HG03103 (cell line): Measurements from ENCODE around the gene CNTNAP4.

Source experiments
- ATAC-seq: cut with Tn5 transposase; IDR thresholded peaks from one replicate; pipeline ENCODE4 v1.9.1; 2021; ENCODE audit warnings: low read depth; ENCODE audit not compliant: unreplicated experiment

Gene CNTNAP4

GRCh38 chr16:76303637-76304314, 26.6 kb downstream of the CNTNAP4 start:
- ATAC-seq, result no peak

- no peak for ATAC-seq
These were observed 32.6 kb downstream of the CNTNAP4 start for GRCh38 chr16:76309639-76310335.

- ATAC-seq, result no peak
These were observed 34.1 kb downstream of the CNTNAP4 start for GRCh38 chr16:76311260-76311659.

- no peak for ATAC-seq
These were observed 41.4 kb downstream of the CNTNAP4 start for GRCh38 chr16:76318565-76318964.

GRCh38 chr16:76329106-76329505, 51.9 kb downstream of the CNTNAP4 start:
- no peak for ATAC-seq

GRCh38 chr16:76335180-76335974, 58.2 kb downstream of the CNTNAP4 start:
- ATAC-seq, result no peak

- ATAC-seq, result no peak
These were observed 58.9 kb downstream of the CNTNAP4 start for GRCh38 chr16:76336112-76336511.

- ATAC-seq, result no peak
These were observed 61.3 kb downstream of the CNTNAP4 start for GRCh38 chr16:76338472-76338871.

GRCh38 chr16:76343769-76344168, 66.6 kb downstream of the CNTNAP4 start:
- no peak for ATAC-seq

- no peak for ATAC-seq
These were observed 68.0 kb downstream of the CNTNAP4 start for GRCh38 chr16:76345163-76345661.

- ATAC-seq, result no peak
These were observed 69.0 kb downstream of the CNTNAP4 start for GRCh38 chr16:76346210-76346609.

- ATAC-seq, result no peak
These were observed 74.2 kb downstream of the CNTNAP4 start for GRCh38 chr16:76351441-76351840.

GRCh38 chr16:76360404-76360803, 83.2 kb downstream of the CNTNAP4 start:
- no peak for ATAC-seq

- ATAC-seq, result no peak
These were observed 93.1 kb downstream of the CNTNAP4 start for GRCh38 chr16:76370344-76370743.

- ATAC-seq, result no peak
These were observed 94.2 kb downstream of the CNTNAP4 start for GRCh38 chr16:76371441-76371840.

GRCh38 chr16:76373998-76374397, 96.8 kb downstream of the CNTNAP4 start:
- no peak for ATAC-seq

GRCh38 chr16:76376988-76377387, 99.8 kb downstream of the CNTNAP4 start:
- ATAC-seq, result no peak

- ATAC-seq, result no peak
These were observed 100.8 kb downstream of the CNTNAP4 start for GRCh38 chr16:76378020-76378419.

- ATAC-seq, result no peak
These were observed 103.9 kb downstream of the CNTNAP4 start for GRCh38 chr16:76381096-76381495.

GRCh38 chr16:76385601-76386230, 108.5 kb downstream of the CNTNAP4 start:
- no peak for ATAC-seq

GRCh38 chr16:76386784-76387183, 109.6 kb downstream of the CNTNAP4 start:
- ATAC-seq, result no peak
